GM13976 (cell line): ENCODE measurements around the gene KCND3.

Source experiments
- DNase-seq: peaks from one replicate; pipeline ENCODE4 v3.0.0; 2012; ENCODE audit warnings: low spot score
- CTCF ChIP-seq: IDR thresholded peaks from 2 replicates; pipeline ENCODE4 v1.5.1; 2012; ENCODE audit warnings: borderline replicate concordance, mild to moderate bottlenecking; ENCODE audit not compliant: insufficient read depth; ENCODE audit errors: extremely low read depth, missing control alignments, control extremely low read depth
- in situ Hi-C: fragments of 300-500 bp; cut with MboI; formaldehyde crosslinking; loops from one replicate; pipeline ENCODE4 v1.12.0; 2022; ENCODE audit warnings: low sequenced_read_pairs, mixed read lengths, inconsistent platforms; ENCODE audit not compliant: unreplicated experiment

Gene KCND3

DNA sequence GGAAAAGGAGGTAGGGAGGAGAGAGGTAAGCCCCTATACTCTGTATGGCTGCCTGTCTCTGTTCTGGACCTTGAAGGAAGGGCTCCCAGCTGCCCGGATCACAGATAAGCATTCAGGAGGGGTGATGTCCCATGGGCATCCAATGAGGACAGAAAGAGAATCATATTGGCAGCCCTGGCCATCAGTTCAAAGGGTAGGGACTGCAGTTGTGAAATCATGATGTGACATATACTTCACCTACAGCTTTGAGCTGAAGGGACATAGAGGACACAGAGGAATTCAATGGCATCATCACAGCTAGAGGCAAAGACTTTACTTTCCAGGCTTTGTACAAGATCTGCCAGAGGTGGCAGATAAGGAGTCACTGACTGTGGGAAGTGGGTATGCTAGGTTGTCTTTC, 212.2 kb downstream of the KCND3 start:
- TF ChIP-seq CTCF, result no peak
- DNase-seq, result no peak
- in situ Hi-C loops, result no loop called here

DNA sequence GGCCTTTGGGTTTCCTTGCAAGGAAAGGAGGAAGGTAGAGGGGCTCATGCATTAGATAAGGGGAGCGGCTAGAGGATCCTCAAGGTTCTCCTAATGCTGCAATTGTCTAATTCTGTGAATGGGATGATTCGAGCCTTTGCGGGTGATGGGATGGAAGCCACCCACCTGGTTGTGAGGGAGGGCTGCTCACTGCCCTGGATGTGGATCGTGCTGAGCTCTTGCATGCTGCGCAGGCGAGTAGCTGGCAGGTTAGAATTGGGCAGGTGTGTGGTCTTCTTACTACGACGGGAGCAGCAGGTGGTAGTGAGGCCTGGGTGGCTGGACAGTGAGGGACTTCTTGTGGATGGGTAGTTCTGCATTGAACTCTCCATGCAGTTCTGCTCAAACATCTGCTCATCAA, 212.6 kb downstream of the KCND3 start:
- no peak for DNase-seq
- in situ Hi-C loops, result no loop called here
- TF ChIP-seq CTCF, result no peak

DNA sequence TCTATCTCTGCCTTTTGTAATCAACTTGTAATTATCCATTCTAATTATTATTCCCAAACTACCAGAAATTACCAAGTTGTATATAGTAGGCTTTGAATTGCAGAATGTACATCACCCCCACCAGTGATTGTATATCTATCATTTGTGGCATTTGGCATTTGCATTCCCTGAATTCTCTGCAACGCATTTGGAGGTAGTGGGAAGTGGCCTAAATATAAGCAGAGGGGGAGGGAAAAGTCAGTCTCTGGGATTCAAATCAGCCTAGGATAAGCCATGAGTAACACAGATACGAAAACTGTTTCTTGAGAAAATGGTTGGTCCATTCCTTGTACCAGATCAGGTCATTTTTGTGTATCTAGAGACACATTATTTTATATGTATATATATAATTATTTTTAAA, 213.1 kb downstream of the KCND3 start:
- TF ChIP-seq CTCF, result no peak
- no peak for DNase-seq
- in situ Hi-C loops, result no loop called here

DNA sequence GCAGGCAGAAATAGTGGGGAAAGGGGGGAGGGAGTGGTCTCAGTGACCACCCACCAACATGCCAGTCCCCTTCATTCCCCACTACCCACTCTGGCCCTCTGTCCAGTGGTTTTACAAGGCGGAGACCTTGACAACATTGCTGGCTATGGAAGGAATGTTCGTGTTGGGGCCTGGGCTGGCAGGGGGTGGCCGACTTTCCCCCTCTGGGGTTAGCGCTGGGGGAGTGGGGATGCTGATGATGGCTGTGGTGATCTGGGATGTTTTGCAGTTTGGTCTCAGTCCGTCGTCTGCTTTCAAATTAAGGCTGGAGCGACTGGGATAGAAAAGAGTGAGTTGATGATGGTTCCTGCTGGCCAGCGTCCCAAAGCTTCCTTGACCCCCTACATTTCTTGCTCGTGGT, 213.5 kb downstream of the KCND3 start:
- in situ Hi-C loops, result no loop called here
- no peak for TF ChIP-seq CTCF
- DNase-seq, result no peak

- in situ Hi-C loops, result no loop called here
- TF ChIP-seq CTCF, result no peak
- DNase-seq, result no peak
These were observed 218.6 kb downstream of the KCND3 start for GRCh38 chr1:111770916-111771315.

DNA sequence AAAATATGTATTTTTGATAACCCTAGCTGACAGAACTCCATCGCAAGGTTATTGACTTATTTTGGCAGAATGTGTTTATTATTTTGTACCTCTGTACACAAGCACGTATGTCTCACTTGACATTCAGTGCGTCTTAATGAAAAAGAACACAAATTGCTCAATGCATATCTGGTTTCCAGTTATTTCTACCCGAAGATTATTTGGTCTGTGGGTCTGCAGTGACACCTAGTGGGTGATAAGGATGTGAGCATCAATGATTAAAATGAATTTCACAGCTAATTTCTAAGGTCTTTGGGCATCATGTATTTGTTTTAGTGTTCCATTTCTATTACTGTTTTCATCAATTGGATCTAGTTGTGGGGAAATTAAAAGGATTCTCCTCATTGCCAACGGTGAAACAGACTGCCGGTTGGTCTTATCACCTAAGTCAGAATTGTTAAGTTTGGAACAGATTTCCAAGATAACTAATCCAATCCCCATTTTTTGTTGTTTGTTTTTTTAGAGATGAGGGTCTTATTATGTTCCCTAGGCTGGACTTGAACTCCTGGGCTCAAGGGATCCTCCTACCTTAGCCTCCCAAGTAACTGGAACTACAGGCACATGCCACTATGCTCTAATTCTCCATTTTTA, 219.8 kb downstream of the KCND3 start:
- peak; percentile 70 for TF ChIP-seq CTCF
- in situ Hi-C loops, result no loop called here
- DNase-seq, result peak; percentile 56
